Dermis microvascular lymphatic vessel endothelial cell (primary cell): ENCODE results near the gene MMP21. TPM values are rescaled to one million over a fixed set of nuclear protein-coding genes. Genes with fewer than 3 reads are reported as not detected.

ENCODE experiments used
- DNase-seq, 2 donors: peaks; one replicate each; pipeline versions ENCODE4 v3.0.0 to v3.0.0-alpha.2; 2010; ENCODE audit warnings: low read depth in 2 of 2
- total RNA-seq: library from RNA; depleted of rRNA; stranded (reverse); fragments of >200 nt; gene quantifications from 2 replicates; pipeline ENCODE4 v1.2.1, GENCODE V29; 2014

Gene MMP21
- total RNA-seq, 1 donor from 2014 or later = 0.13 TPM

DNA sequence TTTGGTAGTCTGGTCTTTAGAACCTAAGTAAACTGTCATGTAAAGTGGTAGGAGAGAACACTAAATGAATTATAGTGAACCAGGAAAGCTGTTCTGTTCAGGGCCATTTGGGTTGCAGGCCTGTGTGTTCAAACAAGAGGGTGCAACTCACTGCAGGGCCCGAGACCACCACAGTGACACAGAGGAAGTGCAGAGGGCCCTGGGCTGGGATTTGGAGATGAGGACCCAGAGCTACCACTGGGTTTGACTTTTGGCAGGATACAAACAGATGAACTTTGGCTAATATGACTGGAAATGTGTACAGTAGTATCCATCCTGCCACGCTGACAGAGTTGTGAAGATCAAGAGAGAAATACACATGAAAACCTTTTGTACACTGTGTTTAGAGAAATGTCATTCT, 9.8 kb downstream of the MMP21 start:
- DNase-seq = no peak

GRCh38 chr10:125762692-125763648, 12.7 kb downstream of the MMP21 start:
- DNase-seq = peak in 1 of 2 donors; percentile 9

DNA sequence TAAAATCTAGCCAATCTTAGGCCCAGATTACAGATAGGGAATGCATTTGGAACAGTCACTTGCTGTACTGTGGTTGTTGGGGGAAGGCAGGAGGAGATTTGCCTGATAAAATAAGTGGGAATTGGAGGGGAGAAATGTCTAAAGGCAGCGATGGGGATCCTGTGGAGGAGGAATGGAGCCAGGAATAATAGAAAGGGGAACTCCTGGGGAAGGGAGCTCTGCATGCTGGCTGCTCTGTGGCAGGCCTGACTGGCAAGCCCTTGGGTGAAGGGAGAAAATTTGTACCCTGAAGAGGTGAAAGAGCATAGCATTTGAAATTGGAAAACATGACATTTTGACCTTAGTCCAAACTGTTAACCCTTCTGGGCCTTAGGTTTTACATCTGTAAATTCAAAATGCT, 13.7 kb downstream of the MMP21 start:
- no peak for DNase-seq

DNA sequence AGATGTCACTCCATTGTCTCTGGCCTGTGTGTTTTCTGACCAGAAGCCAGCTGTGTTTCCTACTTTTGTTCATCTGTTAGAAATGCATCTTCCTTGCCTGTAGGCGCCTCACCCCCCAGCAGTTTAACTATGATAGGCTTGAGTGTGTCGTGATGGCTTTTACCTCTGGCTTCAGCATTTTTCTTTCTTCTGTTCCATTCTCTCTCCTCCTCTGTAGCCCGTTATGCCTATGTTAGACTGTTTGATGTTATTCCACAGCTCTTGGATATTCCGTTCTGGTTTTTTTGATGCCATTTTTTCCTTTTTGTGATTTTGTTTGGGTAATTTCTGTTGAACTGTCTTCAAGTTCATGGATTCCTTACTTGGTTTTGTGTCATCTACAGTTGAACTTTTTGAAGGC, 17.9 kb downstream of the MMP21 start:
- peak in 1 of 2 donors; percentile 38 for DNase-seq

DNA sequence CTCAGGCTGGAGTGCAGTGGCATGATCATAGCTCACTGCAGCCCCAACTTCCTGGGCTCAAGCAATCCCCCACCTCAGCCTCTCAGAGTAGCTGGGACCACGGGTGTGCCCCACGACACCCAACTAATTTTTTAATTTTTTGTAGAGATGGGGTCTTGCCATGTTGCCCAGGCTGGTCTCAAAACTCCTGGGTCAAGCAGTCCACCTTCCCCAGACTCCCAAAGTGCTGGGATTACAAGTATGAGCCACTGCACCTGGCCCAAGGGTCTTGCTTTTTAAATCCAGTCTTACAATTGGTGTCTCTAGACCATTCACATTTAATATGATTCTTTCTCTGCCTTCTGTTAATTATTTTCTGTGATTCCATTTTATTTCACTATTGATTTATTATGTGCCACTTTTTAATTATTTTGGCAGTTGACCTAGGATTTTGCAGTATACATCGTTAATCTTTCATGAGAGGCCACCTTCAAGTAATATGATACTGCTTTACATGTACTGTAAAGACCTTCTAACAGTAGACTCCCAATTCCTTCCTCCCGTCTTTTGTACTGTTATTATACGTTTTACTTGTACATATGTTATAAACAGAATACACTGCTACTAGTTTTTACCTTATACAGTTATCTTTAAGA, 18.7 kb downstream of the MMP21 start:
- DNase-seq = no peak

GRCh38 chr10:125756196-125756595, 19.4 kb downstream of the MMP21 start:
- DNase-seq = peak; percentile 51 to 73

DNA sequence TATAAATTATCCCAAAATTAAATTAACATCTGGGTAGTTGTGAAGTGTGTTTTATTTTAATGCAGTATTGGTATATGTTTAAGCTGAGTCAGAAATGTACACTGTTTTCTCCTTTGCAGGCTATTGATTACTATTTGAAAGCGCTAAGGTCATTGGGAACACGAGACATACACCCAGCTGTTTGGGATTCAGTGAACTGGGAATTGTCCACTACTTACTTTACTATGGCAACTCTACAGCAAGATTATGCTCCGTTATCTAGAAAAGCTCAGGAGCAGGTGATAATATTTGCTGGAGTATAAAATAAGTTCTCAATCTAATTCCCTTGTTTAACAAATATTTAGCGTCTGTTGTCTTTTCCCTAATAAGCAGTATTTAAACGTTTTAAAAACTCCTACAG, 28.2 kb downstream of the MMP21 start:
- no peak for DNase-seq

DNA sequence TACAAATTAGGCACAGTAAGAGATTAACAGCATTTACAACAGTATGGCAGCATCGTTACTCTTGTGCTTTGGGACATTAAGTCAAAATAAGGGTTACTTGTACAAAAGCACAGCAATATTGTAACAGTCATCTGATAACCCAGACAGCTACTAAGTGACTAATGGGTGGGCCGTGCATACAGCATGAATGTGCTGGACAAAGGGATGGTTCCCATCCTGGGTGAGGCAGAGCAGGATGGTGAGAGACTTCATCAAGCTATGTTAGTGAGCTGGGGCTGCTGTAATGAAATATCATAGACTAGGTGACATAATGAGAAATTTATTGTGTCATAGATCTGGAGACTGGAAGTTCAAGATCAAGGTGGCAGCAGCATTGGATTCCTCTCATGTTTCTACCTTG, 30.7 kb downstream of the MMP21 start:
- no peak for DNase-seq

DNA sequence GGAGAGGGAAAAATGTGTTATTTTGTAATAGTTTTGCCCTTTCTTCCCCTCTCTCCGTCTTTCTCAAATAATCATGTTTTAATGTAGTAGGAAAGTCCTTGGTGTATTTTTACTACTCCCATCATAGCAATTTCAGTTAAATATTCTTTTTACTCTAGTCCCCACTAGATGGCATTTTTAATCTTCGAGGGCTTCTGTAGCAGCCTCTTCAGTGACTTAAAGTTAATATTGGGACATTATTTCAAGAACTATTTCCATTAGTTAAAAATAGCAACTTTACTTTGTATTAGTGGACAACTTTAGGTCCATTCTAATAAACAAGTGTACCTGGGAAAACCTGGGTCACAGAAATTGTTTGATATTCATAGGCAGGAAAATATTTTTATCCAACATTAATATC, 33.2 kb downstream of the MMP21 start:
- DNase-seq = peak in 1 of 2 donors; percentile 34

DNA sequence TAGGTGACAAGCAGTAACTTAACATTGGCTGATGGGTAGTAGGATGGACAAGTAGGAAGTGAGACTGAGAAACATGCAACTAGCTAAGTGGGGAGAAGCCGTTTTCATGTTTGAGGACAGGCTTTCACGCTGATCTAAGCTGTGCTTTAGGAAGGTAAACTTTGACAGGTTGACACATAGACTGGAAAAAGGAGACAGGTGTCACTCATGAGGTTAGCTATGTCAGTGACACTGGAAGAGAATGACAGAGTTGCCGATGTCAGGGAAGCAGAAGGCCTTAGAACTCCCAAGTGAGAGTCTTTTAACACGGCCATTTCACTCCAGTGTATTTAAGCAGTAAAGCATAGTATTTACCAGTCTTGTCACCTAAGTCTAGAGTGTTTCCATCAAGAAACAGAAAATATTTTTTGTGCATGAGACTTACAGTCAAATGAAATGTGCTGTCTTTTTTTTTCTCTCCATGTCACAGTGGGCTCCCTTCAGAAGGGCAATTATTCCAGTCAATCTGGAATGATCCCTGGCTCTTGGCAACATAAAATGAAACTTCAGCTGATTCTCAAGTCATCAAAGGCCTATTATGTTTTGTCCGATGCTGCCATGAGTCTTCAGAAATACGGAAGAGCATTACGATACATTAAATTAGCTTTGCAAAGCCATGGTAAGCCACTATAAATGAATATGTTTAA, 35.5 kb downstream of the MMP21 start:
- no peak for DNase-seq

DNA sequence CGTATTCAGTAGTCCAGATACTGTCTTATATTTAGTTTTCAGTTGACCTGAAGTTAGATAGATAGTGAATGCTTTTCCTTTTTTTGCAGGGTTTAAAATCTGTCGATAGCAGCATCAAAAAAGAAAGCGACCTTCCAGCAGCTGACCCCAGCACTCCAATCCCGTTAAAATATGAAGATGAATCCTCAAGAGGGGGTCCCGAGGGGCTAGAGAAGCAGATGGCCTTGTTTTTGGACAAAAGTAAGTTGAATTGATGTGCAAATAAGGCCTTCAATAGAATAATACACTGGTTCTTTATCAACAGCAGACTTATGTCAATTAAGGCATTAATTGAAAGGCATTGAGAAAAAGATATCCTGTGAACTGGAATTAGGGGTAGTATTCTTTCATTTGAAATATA, 37.4 kb downstream of the MMP21 start:
- DNase-seq = no peak

GRCh38 chr10:125734823-125735222, 40.8 kb downstream of the MMP21 start:
- DNase-seq = no peak

DNA sequence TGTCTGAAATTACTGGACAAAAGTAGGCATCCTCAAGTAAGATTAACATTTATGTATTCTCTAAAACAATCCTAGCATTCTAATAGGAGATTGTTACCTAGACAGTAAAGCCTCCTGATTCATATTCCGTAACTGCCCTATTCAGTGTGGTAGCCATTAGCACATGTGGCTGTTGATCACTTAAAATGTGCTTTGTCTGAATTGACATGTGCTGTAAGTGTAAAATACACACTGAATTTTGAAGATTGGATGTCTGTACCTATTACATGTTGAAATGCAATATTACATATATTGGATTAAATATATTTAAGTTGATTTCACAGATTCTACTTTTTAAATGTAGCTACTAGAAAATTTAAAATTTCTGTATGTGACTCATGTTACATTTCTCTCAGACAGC, 41.5 kb downstream of the MMP21 start:
- no peak for DNase-seq

GRCh38 chr10:125727436-125727835, 48.2 kb downstream of the MMP21 start:
- no peak for DNase-seq

- DNase-seq = no peak
Measured at GRCh38 chr10:125726914-125727313, 48.7 kb downstream of the MMP21 start.

DNA sequence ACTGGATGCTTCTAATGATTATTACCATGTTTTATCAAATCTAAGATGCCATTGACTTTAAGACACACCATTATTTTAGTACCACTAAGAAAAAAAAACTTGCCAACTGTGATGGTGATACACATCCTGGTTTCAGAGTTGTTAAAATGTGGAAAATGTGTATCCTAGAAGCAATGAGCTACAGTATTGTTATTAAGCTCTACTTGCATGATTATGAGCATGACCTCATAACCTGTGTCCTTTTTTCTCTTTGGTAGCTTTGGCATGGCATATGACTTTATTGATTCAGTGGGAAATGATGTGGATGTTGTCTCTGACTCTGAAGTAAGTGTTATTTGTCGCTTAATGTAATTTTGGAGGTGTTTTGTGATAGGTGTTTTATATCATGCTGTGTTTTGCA, 52.8 kb downstream of the MMP21 start:
- peak; percentile 46 to 52 for DNase-seq

DNA sequence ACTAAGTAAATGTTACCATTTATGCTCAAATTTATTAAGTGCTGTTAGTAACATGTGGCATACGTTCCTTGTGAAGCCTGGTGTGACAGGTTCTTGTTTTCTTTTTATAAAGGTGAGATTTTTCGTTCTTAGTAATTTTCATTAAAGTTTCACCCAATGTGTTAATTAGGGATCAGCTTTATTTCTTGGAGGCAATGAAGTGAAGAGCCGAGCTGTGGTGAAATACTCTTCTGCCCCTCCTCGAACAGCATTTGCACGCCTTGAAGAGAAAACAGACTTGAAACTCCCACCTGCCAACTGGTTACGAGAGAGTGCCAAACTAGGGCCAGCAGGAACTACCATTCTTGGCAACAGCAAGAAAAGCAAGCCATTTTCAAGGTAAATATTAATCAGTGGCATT, 54.6 kb downstream of the MMP21 start:
- DNase-seq = no peak

DNA sequence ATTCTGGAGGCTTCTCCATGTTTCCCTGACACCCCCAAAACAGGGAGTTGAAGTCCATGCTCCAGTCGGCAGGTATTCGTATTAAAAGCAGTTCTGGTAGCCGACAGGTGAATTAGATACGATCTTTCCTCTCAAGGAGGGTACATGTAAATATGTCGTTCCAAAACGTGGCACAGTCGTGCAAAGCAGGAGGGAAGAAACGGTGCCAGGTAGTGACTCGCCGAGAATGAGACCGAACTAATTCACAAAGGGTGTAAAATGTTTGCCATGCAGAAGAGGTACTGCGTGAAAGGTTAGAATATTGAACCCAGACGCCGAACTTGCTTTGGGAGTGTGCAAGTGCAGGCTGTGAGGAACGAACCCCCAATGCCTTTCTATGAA, 55.6 kb downstream of the MMP21 start:
- peak in 1 of 2 donors; percentile 8 for DNase-seq

DNA sequence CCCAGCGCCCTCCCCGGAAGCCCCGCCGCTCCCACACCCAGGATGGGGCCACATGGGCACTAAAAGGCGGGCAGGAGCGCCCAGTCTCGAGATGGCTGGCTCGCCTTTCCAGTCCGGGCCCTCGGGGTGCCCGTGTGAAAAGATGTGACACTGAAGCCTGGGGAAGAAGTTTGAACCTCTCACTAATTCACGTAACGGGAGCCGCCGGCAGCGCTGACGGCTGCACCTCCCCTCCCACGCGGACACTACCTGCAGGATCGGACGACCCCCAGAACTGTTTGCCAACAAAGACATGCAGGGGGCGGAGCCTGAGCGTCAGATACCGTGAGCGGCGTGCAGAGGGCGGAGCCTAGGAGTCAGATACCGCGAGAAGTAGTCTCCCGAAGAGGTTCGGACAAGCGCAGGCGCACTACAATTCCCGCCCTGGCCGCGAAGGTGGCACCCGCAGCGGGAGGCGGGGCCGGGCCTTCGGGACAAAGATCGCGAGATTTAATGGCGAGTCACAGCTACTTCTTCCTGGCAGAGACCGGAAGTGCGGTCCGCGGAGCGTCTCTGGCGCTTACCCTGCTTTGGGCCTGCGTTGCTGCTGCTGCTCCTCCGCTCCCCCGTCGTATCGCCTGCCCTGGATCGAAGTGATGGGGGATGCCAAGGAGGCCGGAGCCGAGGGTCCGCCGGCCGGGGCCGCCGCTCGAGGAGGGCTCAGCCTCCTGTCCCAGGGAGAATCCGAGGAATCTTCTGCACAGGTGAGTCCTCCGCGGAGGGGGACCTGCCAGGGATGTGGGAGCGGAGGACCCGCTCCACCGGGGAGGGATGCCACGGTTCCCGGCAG, 56.2 kb downstream of the MMP21 start, which contains the start of gene EDRF1:
Gene EDRF1, plus strand, starts transcription at position 537 of the 829 bp plus-strand sequence. Its CDS starts 99 bp downstream, at position 636.
- DNase-seq = peak; percentile 97 to 99
